BLaER1 treated with 17β-estradiol and CSF1 and Interleukin-3, amounts not matched to agents 10 nM and 100 nM (cell line): ENCODE measurements around the gene ZNF331.

Source experiments
- H3K27ac ChIP-seq, 11 experiments: shearing (Covaris generic); formaldehyde crosslinking; 2 replicates each; pipeline ENCODE4 v1.8.1; 2022
- H3K27me3 ChIP-seq, 11 experiments: shearing (Covaris generic); formaldehyde crosslinking; 2 replicates each; pipeline ENCODE4 v1.8.1; 2022
- H3K36me3 ChIP-seq, 11 experiments: shearing (Covaris generic); formaldehyde crosslinking; 2 replicates each; pipeline ENCODE4 v1.8.1; 2022
- H3K4me1 ChIP-seq, 10 experiments: shearing (Covaris generic); formaldehyde crosslinking; 2 replicates each; pipeline ENCODE4 v1.8.1; 2022
- H3K4me2 ChIP-seq, 11 experiments: shearing (Covaris generic); formaldehyde crosslinking; 2 replicates each; pipeline ENCODE4 v1.8.1; 2022
- H3K4me3 ChIP-seq, 10 experiments: shearing (Covaris generic); formaldehyde crosslinking; 2 replicates each; pipeline ENCODE4 v1.8.1; 2022
- H3K9ac ChIP-seq, 11 experiments: shearing (Covaris generic); formaldehyde crosslinking; 2 replicates each; pipeline ENCODE4 v1.8.1; 2022
- H3K9me3 ChIP-seq, 11 experiments: shearing (Covaris generic); formaldehyde crosslinking; replicated peaks in 1 of 11; 2 replicates each; pipeline ENCODE4 v1.8.1; 2022
- H4K20me1 ChIP-seq, 11 experiments: shearing (Covaris generic); formaldehyde crosslinking; 2 replicates each; pipeline ENCODE4 v1.8.1; 2022
- Cebpa-rat ChIP-seq, 11 experiments: shearing (Covaris generic); IDR thresholded peaks; 2 replicates each; pipeline ENCODE4 v1.8.1; 2022

Gene ZNF331

GRCh38 chr19:53621885-53622740 lies 84.2 kb downstream of the ZNF331 start:
- H3K4me3 ChIP-seq = no peak overlapping the region
- H3K4me2 ChIP-seq = peak overlapping the region in 9 of 11 experiments; percentile 24 to 90 (median 60); a peak in 16 of 22 replicates
- no peaks in the 10 kb centered on the region for H3K27me3 ChIP-seq
- TF ChIP-seq Cebpa-rat (IDR thresholded peaks at IDR 0.05) = peak in 5 of 11 experiments; percentile 23 to 71 (median 44); a peak in 6 of 22 replicates
- peak overlapping the region in 2 of 11 experiments; percentile 30 to 40; a peak in 1 of 22 replicates for H3K9ac ChIP-seq
- H3K9me3 ChIP-seq = peaks cover 0 to 18% (median under 1%) of the 10 kb centered on the region in 11 experiments; a peak in 10 of 22 replicates
- H4K20me1 ChIP-seq = no peaks in the 10 kb centered on the region
- no peaks in the 10 kb centered on the region for H3K36me3 ChIP-seq
- H3K27ac ChIP-seq = peak overlapping the region in 4 of 11 experiments; percentile 11 to 56 (median 34); a peak in 6 of 22 replicates
- peaks cover 12 to 33% (median 27%) of the 10 kb centered on the region in 10 experiments for H3K4me1 ChIP-seq

- peak overlapping the region in 1 of 11 experiments; percentile 15; a peak in 2 of 22 replicates for H3K27ac ChIP-seq
- H3K27me3 ChIP-seq = no peaks in the 10 kb centered on the region
- no peaks in the 10 kb centered on the region for H4K20me1 ChIP-seq
- no peak overlapping the region for H3K4me3 ChIP-seq
- H3K36me3 ChIP-seq = no peaks in the 10 kb centered on the region
- H3K9me3 ChIP-seq = peaks cover 0 to 15% (median 0%) of the 10 kb centered on the region in 11 experiments; a peak in 3 of 22 replicates
- H3K4me2 ChIP-seq = peak overlapping the region; percentile 17 to 61 (median 46)
- H3K9ac ChIP-seq = no peak overlapping the region; a peak in 1 of 22 replicates
- peaks cover 12 to 33% (median 27%) of the 10 kb centered on the region in 10 experiments for H3K4me1 ChIP-seq
- no peak for TF ChIP-seq Cebpa-rat (IDR thresholded peaks at IDR 0.05)
Measured at GRCh38 chr19:53624771-53625545, 87.0 kb downstream of the ZNF331 start.

- H3K9me3 ChIP-seq = peaks cover 0 to 15% (median 0%) of the 10 kb centered on the region in 11 experiments; a peak in 3 of 22 replicates
- peaks cover 12 to 28% (median 25%) of the 10 kb centered on the region in 10 experiments for H3K4me1 ChIP-seq
- no peak overlapping the region for H3K27ac ChIP-seq
- no peak overlapping the region for H3K9ac ChIP-seq
- no peaks in the 10 kb centered on the region for H3K27me3 ChIP-seq
- H3K4me2 ChIP-seq = no peak overlapping the region
- no peaks in the 10 kb centered on the region for H4K20me1 ChIP-seq
- no peak for TF ChIP-seq Cebpa-rat (IDR thresholded peaks at IDR 0.05)
- no peak overlapping the region for H3K4me3 ChIP-seq
- no peaks in the 10 kb centered on the region for H3K36me3 ChIP-seq
Measured at GRCh38 chr19:53626486-53626885, 88.5 kb downstream of the ZNF331 start.

GRCh38 chr19:53626976-53627375 lies 89.0 kb downstream of the ZNF331 start:
- Histone ChIP-seq H3K4me3 (no peak overlapping the region), H3K27ac (no peak overlapping the region), H4K20me1 (no peaks in the 10 kb centered on the region), H3K27me3 (no peaks in the 10 kb centered on the region), H3K36me3 (no peaks in the 10 kb centered on the region), H3K4me1 (peaks cover 12 to 24% (median 21%) of the 10 kb centered on the region in 10 experiments), H3K9me3 (peaks cover 0 to 15% (median 0%) of the 10 kb centered on the region in 11 experiments; a peak in 3 of 22 replicates), H3K9ac (no peak overlapping the region), H3K4me2 (no peak overlapping the region)
- TF ChIP-seq Cebpa-rat (IDR thresholded peaks at IDR 0.05) = no peak
